Endothelial cell of umbilical vein (primary cell): ENCODE measurements around the gene CEACAM6. TPM values are rescaled to one million over a fixed set of nuclear protein-coding genes. Genes with fewer than 3 reads are reported as not detected.

ENCODE experiments used
- BruUV-seq: library from RNA; stranded (reverse); fragments of 400-500 nt; replicated peaks from 2 replicates; lab custom pipeline; 2021; lab: Mats Ljungman, UMichigan
- CTCF ChIA-PET: fragments of 300-600, 350-600 bp; sonication (Branson Sonifier 250); formaldehyde crosslinking; loops from one replicate; lab custom pipeline; 2021; ENCODE audit warnings: antibody characterized with exemption, inconsistent platforms; lab: Charles Lee
- POLR2A ChIA-PET: fragments of 300-600, 350-600 bp; sonication (Branson Sonifier 250); formaldehyde crosslinking; loops from one replicate; lab custom pipeline; 2021; ENCODE audit warnings: antibody characterized with exemption, inconsistent platforms; lab: Charles Lee
- DNase-seq: peaks from one replicate; pipeline ENCODE4 v3.0.0-alpha.2; 2011; ENCODE audit warnings: low read depth, low spot score
- FAIRE-seq: peaks from 2 replicates; lab custom pipeline; 2011; peaks lifted over from hg19 to GRCh38; lab: Jason Lieb, UNC
- H2AFZ ChIP-seq: 2 replicates; pipeline ENCODE4 v1.6.0; 2012; ENCODE audit warnings: low read depth, low read length, control low read depth, inconsistent platforms
- H3K27ac ChIP-seq: 2 replicates; pipeline ENCODE4 v1.5.1; 2011; ENCODE audit warnings: low read depth, mild to moderate bottlenecking, control low read depth, low read length, moderate library complexity; ENCODE audit not compliant: insufficient read depth
- H3K27me3 ChIP-seq, 2 experiments: 2 replicates each; pipeline versions ENCODE4 v1.6.0 to v1.6.1; 2011; ENCODE audit warnings: low read length in 2 of 2, mixed read lengths in 1 of 2; ENCODE audit not compliant: control insufficient read depth in 2 of 2, insufficient read depth in 2 of 2
- H3K36me3 ChIP-seq, 2 experiments: 2 replicates in 1 of 2; 3 replicates in 1 of 2; pipeline ENCODE4 v1.5.1; 2011; ENCODE audit warnings: low read length in 2 of 2, mild to moderate bottlenecking in 1 of 2, moderate library complexity in 1 of 2; ENCODE audit not compliant: control insufficient read depth in 2 of 2, insufficient read depth in 2 of 2; ENCODE audit errors: extremely low read depth in 1 of 2
- H3K4me1 ChIP-seq: 3 replicates; pipeline ENCODE4 v1.5.1; 2011; ENCODE audit warnings: mild to moderate bottlenecking, low read length; ENCODE audit not compliant: control insufficient read depth, insufficient read depth; ENCODE audit errors: extremely low read depth
- H3K4me2 ChIP-seq: 2 replicates; pipeline ENCODE4 v1.6.1; 2011; ENCODE audit warnings: low read length, control low read depth, mixed read lengths; ENCODE audit not compliant: insufficient read depth
- H3K4me3 ChIP-seq, 3 experiments: fragments of 200-600 bp in 1 of 3; sonication (generic), shearing (Covaris generic) in 1 of 3; replicated peaks in 1 of 3; 2 replicates each; pipeline ENCODE4 v1.5.1; 2011 to 2016; ENCODE audit warnings: control low read depth in 3 of 3, low read length in 3 of 3, mild to moderate bottlenecking in 2 of 3, inconsistent platforms in 1 of 3, low read depth in 1 of 3, moderate library complexity in 1 of 3; ENCODE audit not compliant: insufficient read depth in 1 of 3
- H3K79me2 ChIP-seq: 2 replicates; pipeline ENCODE4 v1.6.0; 2012; ENCODE audit warnings: low read length, inconsistent platforms; ENCODE audit not compliant: control insufficient read depth, insufficient read depth
- H3K9ac ChIP-seq: replicated peaks from 2 replicates; pipeline ENCODE3; 2011; ENCODE audit warnings: low read length, control low read depth; ENCODE audit not compliant: insufficient read depth; ENCODE audit errors: extremely low read depth
- H3K9me1 ChIP-seq: replicated peaks from 3 replicates; pipeline ENCODE4 v1.6.0; 2011; ENCODE audit warnings: mild to moderate bottlenecking, low read length; ENCODE audit not compliant: control insufficient read depth, insufficient read depth; ENCODE audit errors: extremely low read depth
- H3K9me3 ChIP-seq: replicated peaks from 2 replicates; pipeline ENCODE4 v1.5.1; 2012; ENCODE audit warnings: low read length, inconsistent platforms; ENCODE audit not compliant: control insufficient read depth, insufficient read depth
- H4K20me1 ChIP-seq: replicated peaks from 2 replicates; pipeline ENCODE3; 2011; ENCODE audit warnings: mild to moderate bottlenecking, low read length; ENCODE audit not compliant: control insufficient read depth, insufficient read depth; ENCODE audit errors: extremely low read depth
- CTCF ChIP-seq, 2 donors: IDR thresholded peaks; 1 replicate in 1 of 2; 2 replicates in 1 of 2; pipeline ENCODE4 v1.5.1; 2011; ENCODE audit warnings: low read length in 2 of 2, mild to moderate bottlenecking in 2 of 2, moderate library complexity in 2 of 2, control low read depth in 1 of 2, inconsistent platforms in 1 of 2, low read depth in 1 of 2; ENCODE audit not compliant: insufficient read depth in 1 of 2; ENCODE audit errors: extremely low read depth in 1 of 2
- EZH2 ChIP-seq: IDR thresholded peaks from 2 replicates; pipeline ENCODE4 v1.6.1; 2012; ENCODE audit warnings: borderline replicate concordance, low read depth, mild to moderate bottlenecking, moderate library complexity, low read length, inconsistent platforms; ENCODE audit not compliant: severe bottlenecking
- FOS ChIP-seq: IDR thresholded peaks from 2 replicates; pipeline ENCODE4 v1.6.1; 2011; ENCODE audit warnings: mild to moderate bottlenecking, low read length, moderate library complexity, borderline replicate concordance; ENCODE audit not compliant: insufficient read depth
- GATA2 ChIP-seq: IDR thresholded peaks from 2 replicates; pipeline ENCODE4 v1.7.0; 2011; ENCODE audit warnings: low read depth, mild to moderate bottlenecking, moderate library complexity, mixed read lengths, low read length; ENCODE audit not compliant: insufficient read length, insufficient read depth
- JUN ChIP-seq: IDR thresholded peaks from 2 replicates; pipeline ENCODE4 v1.6.1; 2011; ENCODE audit warnings: borderline replicate concordance, low read depth; ENCODE audit not compliant: insufficient read length, insufficient read depth
- MYC ChIP-seq: IDR thresholded peaks from one replicate; pipeline ENCODE4 v1.6.1; 2011; ENCODE audit warnings: mild to moderate bottlenecking, low read depth, low read length
- POLR2A ChIP-seq: IDR thresholded peaks from 2 replicates; pipeline ENCODE4 v1.6.1; 2012; ENCODE audit warnings: low read depth, mild to moderate bottlenecking, control low read depth, low read length
- POLR2AphosphoS5 ChIP-seq: IDR thresholded peaks from 2 replicates; pipeline ENCODE4 v1.6.1; 2012; ENCODE audit warnings: low read depth, mild to moderate bottlenecking, control low read depth, low read length, moderate library complexity; ENCODE audit not compliant: insufficient read depth
- dilution Hi-C: fragments of 300-500 bp; cut with MboI; formaldehyde crosslinking; loops from one replicate; pipeline ENCODE4 v1.15.0; 2019; ENCODE audit warnings: low sequenced_read_pairs; ENCODE audit not compliant: extremely low pct_ligation_motif_present
- intact Hi-C: fragments of 100-400 bp; cut with micrococcal nuclease; formaldehyde crosslinking; loops from one replicate; pipeline ENCODE4 v1.10.0; 2022
- polyA plus RNA-seq, 4 experiments: library from polyadenylated mRNA; depleted of rRNA in 3 of 4; stranded (reverse) in 3 of 4; unstranded in 1 of 4; fragments of >200 nt; gene quantifications; 2 replicates each; pipeline versions ENCODE4 v1.2.1 to v1.2.3, GENCODE V29; 2011 to 2012; ENCODE audit warnings: missing spikeins in 1 of 4
- total RNA-seq: library from RNA; stranded (reverse); gene quantifications from 2 replicates; pipeline ENCODE4 v1.2.3, GENCODE V29; 2021
- TF ChIP-seq, protein P1 (sequence below): IDR thresholded peaks from 2 replicates; pipeline ENCODE4 v1.6.1; 2011; ENCODE audit not compliant: insufficient read depth, insufficient read length

CEACAM6 gene
- total and polyA plus RNA-seq, 2 donors (not counting 3 experiments of a cell fraction or from before 2014, with no cell fraction given), result not detected

- FAIRE-seq, result no peak
- BruUV-seq, result no TSS peak
- H3K4me2 ChIP-seq, result no peak overlapping the region
- ChIA-PET POLR2A (no interaction called here), CTCF (interaction anchor here (0.6 to 2.6 kb wide), 21 partner anchors 9 to 114 kb away, joined by 3 to 18 read pairs (median 4); no protein-coding TSS in a partner anchor)
- no peaks in the 10 kb centered on the region for H3K79me2 ChIP-seq
- no peaks in the 10 kb centered on the region for H3K36me3 ChIP-seq
- H2AFZ ChIP-seq, result no peak overlapping the region
- no peaks in the 10 kb centered on the region for H3K9me1 ChIP-seq
- no peak for TF ChIP-seq POLR2A
- TF ChIP-seq GATA2, result no peak
- no peak for TF ChIP-seq JUN
- H3K9ac ChIP-seq, result no peak overlapping the region
- dilution Hi-C loops (no loop called here), intact Hi-C loops (loop anchor here (2.0 kb wide), 1 partner anchor 39 kb away; no protein-coding TSS in a partner anchor)
- H4K20me1 ChIP-seq, result no peaks in the 10 kb centered on the region
- H3K27ac ChIP-seq, result no peak overlapping the region
- H3K4me1 ChIP-seq, result no peaks in the 10 kb centered on the region
- DNase-seq, result no peak
- H3K27me3 ChIP-seq, result no peaks in the 10 kb centered on the region
- H3K9me3 ChIP-seq, result no peaks in the 10 kb centered on the region
- H3K4me3 ChIP-seq, result no peak overlapping the region
Observed at GRCh38 chr19:41707502-41707812, 47.9 kb upstream of the CEACAM6 start.

- dilution Hi-C loops, result no loop called here
- no peaks in the 10 kb centered on the region for H3K27me3 ChIP-seq
- no peaks in the 10 kb centered on the region for H3K79me2 ChIP-seq
- no peak for DNase-seq
- H3K4me3 ChIP-seq, result no peak overlapping the region
- no peak overlapping the region for H3K9ac ChIP-seq
- no peaks in the 10 kb centered on the region for H4K20me1 ChIP-seq
- no peak for TF ChIP-seq JUN
- TF ChIP-seq MYC, result no peak
- no peak for TF ChIP-seq GATA2
- no peak for TF ChIP-seq POLR2AphosphoS5
- no peak for TF ChIP-seq EZH2
- TF ChIP-seq CTCF (IDR thresholded peaks at IDR 0.05; ENCODE audit: extremely low read depth in 1 of 2, insufficient read depth in 1 of 2, low read depth in 1 of 2, low read length in 2 of 2), result no peak
- no peak for TF ChIP-seq FOS
- TF ChIP-seq, protein P1, sequence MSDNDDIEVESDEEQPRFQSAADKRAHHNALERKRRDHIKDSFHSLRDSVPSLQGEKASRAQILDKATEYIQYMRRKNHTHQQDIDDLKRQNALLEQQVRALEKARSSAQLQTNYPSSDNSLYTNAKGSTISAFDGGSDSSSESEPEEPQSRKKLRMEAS, result no peak
- TF ChIP-seq POLR2A, result no peak
- H3K9me1 ChIP-seq, result no peaks in the 10 kb centered on the region
- no peak for FAIRE-seq
- H2AFZ ChIP-seq, result no peak overlapping the region
- BruUV-seq, result no TSS peak
- no peaks in the 10 kb centered on the region for H3K4me1 ChIP-seq
- no peak overlapping the region for H3K27ac ChIP-seq
- ChIA-PET CTCF (interaction anchor here (1.0 to 1.7 kb wide), 4 partner anchors 16 to 63 kb away, joined by 3 to 9 read pairs (median 4); no protein-coding TSS in a partner anchor), POLR2A (no interaction called here)
- intact Hi-C loops, result loop anchor here (2.0 kb wide), 1 partner anchor 39 kb away; no protein-coding TSS in a partner anchor
- H3K36me3 ChIP-seq, result no peaks in the 10 kb centered on the region
- no peaks in the 10 kb centered on the region for H3K9me3 ChIP-seq
- H3K4me2 ChIP-seq, result no peak overlapping the region
Observed at GRCh38 chr19:41707871-41708371, 47.4 kb upstream of the CEACAM6 start.
